Activated CD4-positive, CD25-positive, alpha-beta regulatory T cell (primary cell): ENCODE data around the gene NIPAL4.
"Not testable (repeated sequence)": the region's sequence is repeated elsewhere in the genome, so short reads cannot be mapped to it uniquely, and the experiment has no call there.

Experiments
- DNase-seq, 4 experiments: peaks; one replicate each; lab custom pipeline; 2025; lab: John Stamatoyannopoulos, UW

NIPAL4 gene

DNA sequence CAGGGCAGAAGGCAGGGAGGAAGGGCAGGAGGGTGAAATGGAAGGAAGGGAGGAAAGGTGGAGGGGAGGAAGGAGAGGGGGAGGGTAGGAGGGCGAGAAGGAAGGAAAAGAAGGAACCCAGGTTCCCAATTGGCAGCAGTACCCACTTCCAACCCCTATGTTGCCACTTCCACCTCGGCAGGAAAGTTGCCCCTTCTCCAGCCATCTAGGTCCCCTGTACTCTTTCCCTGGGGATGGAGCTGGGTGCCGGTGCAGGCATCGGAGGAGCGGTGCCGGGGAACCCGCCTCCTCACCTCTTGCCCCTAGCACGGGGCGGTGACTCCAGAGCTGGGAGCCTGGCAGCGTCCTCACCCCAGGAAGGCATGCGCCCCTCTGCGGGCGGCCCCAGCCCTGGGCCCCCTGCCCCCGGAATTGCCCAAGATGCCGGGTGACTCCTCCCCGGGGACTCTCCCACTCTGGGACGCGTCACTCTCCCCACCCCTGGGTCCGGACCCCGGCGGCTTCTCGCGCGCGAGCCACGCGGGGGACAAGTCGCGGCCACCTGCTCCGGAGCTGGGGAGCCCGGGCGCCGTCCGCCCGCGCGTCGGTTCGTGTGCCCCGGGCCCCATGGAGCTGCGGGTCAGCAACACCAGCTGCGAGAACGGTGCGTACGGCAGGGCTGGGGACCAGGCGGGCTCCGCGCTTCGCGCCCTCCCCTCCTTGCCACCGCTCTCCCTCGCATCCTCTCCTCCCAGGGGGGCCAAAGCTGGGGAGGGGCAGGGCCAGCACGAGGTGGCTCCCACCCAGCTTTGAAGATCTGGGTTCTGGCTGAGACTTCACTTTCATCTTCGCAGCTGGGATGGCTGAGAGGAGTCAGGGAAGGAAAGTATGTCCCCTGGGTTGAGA, at the start of gene NIPAL4:
TSS of gene NIPAL4 (plus strand) at position 499 of the 885 bp plus-strand sequence. CDS start at position 607, 108 bp downstream.
- DNase-seq: peak in 1 of 4 experiments; percentile 6

DNA sequence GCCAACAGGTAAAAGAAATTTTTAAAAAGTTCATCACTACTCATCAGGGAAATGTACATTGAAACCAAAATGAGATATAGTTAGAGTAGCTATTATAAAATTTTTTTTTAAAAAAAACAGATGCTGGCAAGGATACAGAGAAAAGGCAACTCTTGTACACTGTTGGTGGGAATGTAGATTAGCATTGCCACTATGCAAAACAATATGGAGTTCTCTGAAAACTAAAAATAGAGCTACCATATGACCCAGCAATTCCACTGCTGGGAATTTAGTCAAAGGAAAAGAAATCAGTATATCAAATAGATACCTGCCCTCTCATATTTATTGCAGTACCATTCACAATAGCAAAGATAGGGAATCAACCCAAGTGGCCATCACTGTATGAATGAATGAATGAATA, 44.2 kb upstream of the NIPAL4 start:
- no peak for DNase-seq

GRCh38 chr5:157419521-157419920, 40.5 kb upstream of the NIPAL4 start:
- DNase-seq: not testable (repeated sequence)

DNA sequence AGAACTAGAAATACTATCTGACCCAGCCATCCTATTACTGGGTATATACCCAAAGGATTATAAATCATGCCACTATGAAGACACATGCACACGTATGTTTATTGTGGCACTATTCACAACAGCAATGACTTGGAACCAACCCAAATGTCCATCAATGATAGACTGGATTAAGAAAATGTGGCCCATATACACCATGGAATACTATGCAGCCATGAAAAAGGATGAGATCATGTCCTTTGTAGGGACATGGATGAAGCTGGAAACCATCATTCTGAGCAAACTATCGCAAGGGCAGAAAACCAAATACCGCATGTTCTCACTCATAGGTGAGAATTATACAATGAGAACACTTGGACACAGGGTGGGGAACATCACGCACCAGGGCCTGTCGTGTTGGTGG, 30.1 kb upstream of the NIPAL4 start:
- DNase-seq: not testable (repeated sequence)

GRCh38 chr5:157431544-157432200, 28.3 kb upstream of the NIPAL4 start:
- no peak for DNase-seq

DNA sequence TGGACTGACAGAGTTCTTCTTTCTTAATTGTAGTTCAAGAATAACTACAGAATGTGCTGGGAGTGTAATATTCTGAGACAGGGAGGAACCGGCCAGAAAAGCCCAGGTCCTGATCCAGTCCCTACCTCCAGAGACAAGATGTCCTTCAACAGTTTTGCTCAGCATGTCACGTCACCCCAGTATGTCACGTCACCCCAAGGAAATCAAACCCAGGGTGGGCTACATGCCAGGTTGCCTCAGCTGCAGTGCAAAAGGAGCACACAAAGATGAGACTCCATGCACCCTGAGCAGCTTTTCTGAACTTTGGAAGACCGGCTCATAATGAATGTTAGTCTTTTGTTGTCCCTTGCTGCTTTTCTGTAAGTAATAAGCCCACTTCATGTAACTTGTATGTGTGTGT, 25.9 kb upstream of the NIPAL4 start:
- no peak for DNase-seq

GRCh38 chr5:157443041-157443549, 16.9 kb upstream of the NIPAL4 start:
- DNase-seq: no peak

DNA sequence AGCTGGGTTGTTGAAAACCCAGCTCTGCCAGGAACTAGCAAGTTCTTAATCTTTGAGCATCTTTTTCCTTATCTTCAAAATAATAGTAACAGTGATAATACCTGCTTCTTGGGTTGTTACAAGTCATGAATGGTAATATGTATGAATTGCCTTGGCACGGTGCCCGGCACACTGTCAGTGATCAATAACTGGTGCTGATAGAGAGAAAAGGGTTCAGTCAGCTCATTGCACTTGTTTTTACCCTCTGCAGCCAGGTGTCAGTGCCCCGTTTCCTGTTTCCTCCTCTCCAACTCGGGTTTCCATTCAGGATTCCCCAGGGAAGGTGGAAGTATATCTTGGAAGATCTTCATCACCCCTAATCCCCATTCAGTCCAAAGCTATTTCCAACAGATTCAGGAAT, 15.8 kb upstream of the NIPAL4 start:
- no peak for DNase-seq

DNA sequence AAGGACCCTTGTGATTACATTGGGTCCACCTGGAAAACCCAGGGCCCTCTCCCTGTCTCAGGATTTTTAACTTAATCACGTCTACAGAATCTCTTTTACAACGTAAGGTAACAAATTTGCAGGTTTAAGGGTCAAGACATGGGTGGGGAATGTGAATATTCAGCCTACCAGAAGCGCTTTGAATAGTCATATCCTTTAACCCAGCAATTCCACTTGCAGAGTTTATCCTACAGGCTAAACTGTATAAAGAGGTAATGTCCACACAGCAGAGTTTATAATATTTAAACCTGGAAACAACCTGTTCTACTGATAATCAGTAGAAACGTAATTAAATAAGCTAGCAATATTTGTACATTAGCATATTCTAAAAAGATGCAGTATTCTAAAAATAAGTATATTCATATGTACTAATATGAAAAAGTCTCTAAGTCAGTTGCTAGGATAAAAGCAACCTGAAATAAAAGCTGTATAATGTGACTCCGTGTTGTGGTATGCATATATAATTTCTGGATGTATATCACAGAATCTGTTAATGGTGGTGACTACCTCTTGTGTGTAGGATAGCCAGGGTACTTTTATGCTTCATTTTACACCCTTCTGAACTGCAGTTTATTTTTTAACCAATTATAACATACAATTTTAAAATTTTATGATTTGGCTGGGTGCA, 14.1 kb upstream of the NIPAL4 start:
- no peak for DNase-seq

DNA sequence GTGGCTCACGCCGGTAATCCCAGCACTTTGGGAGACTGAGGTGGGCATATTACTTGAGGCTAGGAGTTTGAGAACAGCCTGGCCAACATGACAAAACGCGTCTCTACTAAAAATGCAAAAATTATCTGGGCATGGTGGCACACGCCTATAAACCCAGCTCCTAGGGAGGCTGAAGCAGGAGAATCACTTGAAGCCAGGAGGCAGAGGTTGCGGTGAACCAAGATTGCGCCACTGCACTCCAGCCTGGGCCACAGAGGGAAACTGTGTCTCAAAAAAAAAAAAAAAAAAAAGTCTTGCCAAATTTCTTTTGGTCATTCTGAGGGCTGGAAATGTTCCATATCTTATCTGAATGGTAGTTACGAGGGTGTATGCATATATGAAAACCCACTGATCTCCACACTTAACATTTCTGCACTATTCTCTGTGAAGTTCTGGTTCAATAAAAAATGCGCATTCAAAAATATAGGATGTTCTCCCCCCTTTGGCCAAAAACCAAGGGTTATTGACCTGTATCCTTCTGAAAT, 13.5 kb upstream of the NIPAL4 start:
- no peak for DNase-seq

DNA sequence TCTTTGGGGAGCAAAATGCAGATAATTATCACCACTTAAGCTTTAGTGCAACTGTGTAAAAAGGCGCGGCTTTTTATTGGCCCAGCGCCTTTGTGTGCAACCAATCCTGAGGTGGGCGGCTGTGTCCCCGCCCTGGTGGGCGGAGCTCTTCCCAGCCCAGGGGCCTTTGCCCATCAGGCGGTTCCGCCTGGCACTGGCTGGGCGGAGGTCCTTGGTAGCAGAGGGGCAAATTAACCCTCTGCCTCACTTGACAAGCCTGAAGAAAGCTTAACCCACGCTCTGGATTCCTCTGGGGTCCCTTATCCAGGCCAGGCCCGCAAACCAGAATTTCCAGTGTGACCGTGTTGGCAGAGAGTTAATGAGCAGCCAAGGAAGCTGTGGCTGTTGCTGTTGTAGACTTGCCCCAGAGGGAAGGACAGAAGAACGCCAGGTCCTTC, 12.8 kb upstream of the NIPAL4 start:
- no peak for DNase-seq

DNA sequence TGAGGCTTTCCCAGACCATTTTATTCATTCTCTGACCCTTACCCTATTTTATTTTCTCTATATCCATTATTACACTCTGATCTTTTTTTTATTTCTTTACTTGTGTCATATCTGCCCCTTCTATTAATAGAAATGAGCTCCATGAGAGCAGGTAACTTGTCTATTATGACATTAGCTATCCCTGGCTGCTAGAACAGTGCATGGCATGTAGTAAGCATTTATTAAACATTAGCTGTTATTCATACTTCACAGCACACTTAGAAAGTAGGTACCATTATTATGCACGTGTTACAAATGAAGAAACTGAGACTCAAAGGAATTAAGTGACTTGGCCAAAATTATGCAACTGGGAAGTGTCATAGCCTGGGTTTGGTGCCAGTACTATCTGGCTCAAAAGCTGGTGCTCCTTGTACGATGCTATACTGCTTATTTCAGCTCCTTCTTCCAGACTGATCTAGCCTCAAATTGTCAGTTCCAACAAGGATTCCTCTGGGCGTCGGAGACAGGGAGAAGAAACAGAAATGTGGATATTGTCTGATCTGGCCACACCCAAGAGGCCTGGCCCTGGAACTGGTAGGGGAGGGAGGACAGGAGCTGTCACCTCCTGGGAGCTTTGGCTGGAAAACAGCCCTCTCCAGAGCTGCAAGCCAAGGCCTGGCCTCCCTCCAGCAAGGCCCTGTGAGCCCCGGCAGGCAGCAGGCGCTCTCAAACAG, 10.8 kb upstream of the NIPAL4 start:
- no peak for DNase-seq

DNA sequence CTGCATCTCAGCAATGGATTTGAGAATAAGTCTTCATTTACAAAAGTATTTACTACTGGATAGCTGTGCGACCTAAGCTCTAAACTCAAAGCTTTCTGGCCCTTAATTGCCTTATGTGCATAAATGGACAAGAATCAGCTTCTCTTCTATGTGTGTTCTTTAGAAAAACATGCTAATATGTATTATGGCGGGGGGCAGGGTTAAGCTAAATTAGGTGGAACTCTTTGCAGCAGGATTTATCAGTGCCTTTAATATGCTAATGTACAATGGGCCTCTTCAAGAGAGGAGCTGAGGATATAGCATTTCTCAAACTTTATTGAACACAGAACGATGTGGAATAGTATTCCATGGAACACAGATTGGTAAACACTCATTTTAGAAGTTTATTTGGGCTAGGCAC, 10.0 kb upstream of the NIPAL4 start:
- DNase-seq: no peak

DNA sequence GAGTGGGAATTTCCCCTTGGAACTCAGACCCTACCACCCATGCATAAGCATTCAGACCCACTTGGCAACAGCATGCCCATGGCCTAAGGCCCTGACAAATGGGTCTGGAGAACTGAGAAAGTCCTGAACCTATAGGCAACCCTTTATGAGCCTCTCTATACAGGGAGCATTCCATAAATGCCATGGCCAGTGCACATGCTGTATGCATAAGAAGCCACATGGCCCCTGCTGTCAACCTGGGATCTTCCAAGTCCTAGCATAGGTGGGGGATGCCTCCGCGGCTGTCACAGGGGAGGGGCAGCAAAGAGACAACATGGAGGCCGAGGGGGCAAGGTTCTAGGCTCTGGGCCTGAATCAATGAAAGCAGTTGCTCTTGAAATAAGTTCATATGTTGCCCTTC, 8.2 kb upstream of the NIPAL4 start:
- no peak for DNase-seq

DNA sequence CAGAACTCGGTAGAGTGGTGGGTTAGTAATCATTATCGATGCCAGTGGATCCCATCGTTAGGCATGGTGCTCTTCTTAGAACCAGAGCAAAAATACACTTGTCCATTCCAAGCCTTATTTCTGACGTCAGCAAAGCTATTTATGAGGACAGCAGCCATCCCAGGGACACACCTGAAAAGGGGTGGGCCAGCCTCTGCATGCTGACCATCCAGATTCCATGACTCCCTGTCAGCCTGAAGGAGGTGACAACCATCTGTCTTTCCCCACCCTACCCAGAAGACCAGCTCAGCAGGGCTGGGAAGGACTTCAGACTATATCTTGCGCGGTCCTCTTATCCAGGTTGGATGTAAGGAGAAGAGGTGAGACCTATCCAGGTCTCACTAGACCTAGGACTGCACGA, 5.7 kb upstream of the NIPAL4 start:
- no peak for DNase-seq

- no peak for DNase-seq
These were observed 5.0 kb upstream of the NIPAL4 start for GRCh38 chr5:157455057-157455456.

- DNase-seq: no peak
These were observed 3.7 kb upstream of the NIPAL4 start for GRCh38 chr5:157456301-157456700.

DNA sequence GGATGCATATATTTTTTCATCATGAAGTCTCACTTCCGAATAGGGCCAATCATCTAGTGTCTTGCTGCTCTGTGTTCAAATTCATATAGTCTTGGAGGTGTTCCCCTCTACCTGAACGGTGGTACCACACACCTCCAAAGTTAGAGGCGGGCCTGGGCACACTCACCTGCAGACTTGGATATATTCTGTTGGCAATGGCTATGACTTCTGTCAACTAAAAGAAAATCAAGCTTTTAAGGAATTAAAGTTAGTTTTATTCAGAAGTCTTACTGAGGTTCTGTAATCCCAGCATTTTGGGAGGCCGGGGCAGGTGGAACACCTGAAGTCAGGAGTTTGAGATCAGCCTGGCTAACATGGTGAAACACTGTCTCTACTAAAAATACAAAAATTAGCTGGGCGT, 2.6 kb upstream of the NIPAL4 start:
- DNase-seq: no peak

DNA sequence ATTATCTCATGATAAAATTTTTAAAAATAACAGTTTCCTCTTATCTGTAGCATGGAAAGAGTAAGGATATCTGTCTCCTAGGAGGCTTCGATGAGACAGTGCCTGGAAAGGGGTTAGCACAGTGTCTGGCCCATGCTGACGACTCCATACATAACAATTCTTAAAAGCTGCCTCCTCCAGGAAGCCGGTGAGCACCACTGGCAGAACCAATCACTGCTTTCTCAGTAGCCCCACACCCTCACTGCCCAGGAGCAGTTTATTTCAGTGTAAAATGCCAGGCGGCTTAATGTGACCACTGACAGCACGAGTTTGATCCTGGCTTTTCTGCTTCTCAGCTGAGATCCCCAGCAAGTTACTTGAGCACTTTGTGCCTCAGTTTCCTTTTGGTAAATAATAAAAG, 1.2 kb upstream of the NIPAL4 start:
- DNase-seq: no peak

DNA sequence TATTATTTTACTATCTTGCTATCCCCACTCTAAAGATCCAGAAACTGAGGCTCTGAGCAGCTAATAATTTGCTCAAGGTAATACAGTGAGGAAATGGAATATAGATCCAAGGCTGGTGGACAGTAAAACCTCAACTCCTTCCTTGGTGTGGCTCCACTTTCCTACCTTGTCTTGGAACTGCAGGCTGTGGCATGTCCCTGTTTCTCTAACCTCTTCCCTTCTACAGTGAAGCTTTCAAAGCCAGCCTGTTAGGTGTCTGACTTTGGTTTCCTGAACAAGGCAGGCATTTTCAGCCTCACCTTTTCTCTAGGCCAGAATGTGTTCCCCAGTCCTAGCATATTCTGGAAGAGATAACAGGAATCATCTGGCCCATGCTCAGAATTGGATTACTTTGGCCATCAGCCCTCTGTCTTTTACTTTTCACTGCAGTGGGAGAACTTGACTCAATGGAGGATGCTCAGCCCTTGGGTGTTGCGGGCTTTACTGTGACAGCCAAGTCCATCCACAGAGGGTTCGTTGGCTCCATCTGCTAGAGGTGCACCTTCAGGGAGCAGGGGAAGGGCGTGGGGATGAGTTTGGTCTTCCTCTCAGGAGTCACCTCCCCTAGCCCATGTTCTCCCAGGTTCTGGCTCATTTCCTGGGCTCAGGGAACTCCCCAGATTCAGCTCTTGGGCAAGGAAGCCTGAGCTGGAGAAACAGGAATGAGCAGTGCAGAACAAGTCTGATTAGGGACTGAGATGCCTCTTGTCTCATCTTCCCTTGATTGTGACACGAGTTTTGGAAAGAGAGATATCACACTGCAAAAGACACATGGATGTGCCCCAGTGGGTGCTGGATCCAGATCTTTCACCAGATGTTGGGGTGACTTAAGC, 1.1 kb downstream of the NIPAL4 start:
- no peak for DNase-seq

GRCh38 chr5:157463081-157463480, 3.1 kb downstream of the NIPAL4 start:
- DNase-seq: no peak
